Left ventricle myocardium inferior (tissue), 1 donor: Measurements from ENCODE around the gene GRIK1. TPM values are rescaled to one million over a fixed set of nuclear protein-coding genes. Genes with fewer than 3 reads are reported as not detected.

ENCODE experiments used
- DNase-seq: peaks from one replicate; pipeline ENCODE4 v3.0.0-alpha.2; 2020
- H3K27ac ChIP-seq: fragments of 200-600 bp; replicated peaks from 2 replicates; pipeline ENCODE4 v1.8.0; 2021
- H3K27me3 ChIP-seq: fragments of 200-600 bp; 2 replicates; pipeline ENCODE4 v1.8.0; 2021; ENCODE audit warnings: low read depth
- H3K36me3 ChIP-seq: fragments of 200-600 bp; 2 replicates; pipeline ENCODE4 v1.8.0; 2021
- H3K4me1 ChIP-seq: fragments of 200-600 bp; 2 replicates; pipeline ENCODE4 v1.8.0; 2021
- H3K4me3 ChIP-seq: fragments of 200-600 bp; 2 replicates; pipeline ENCODE4 v1.8.0; 2021; ENCODE audit warnings: mild to moderate bottlenecking, moderate library complexity
- H3K9me3 ChIP-seq: fragments of 200-600 bp; replicated peaks from 2 replicates; pipeline ENCODE4 v1.8.0; 2021
- CTCF ChIP-seq: fragments of 200-600 bp; IDR thresholded peaks from 2 replicates; pipeline ENCODE4 v1.8.0; 2021; ENCODE audit warnings: antibody characterized with exemption, mild to moderate bottlenecking, borderline replicate concordance
- intact Hi-C: fragments of 100-400 bp; cut with micrococcal nuclease; formaldehyde crosslinking; loops from one replicate; pipeline ENCODE4 v1.11.0; 2022
- total RNA-seq: library from RNA; stranded (reverse); fragmentation: NEBNext Ultra II Directional; extraction: Animal tissue kit (Norgen Biotek cat#: 25700); gene quantifications from one replicate; pipeline ENCODE4 v1.2.1, GENCODE V29; 2021
- donor health status: DM: no; HTN: yes; CAD: no; lungs with severe emphysema.

GRIK1 gene
- total RNA-seq, 1 donor from 2014 or later: not detected

DNA sequence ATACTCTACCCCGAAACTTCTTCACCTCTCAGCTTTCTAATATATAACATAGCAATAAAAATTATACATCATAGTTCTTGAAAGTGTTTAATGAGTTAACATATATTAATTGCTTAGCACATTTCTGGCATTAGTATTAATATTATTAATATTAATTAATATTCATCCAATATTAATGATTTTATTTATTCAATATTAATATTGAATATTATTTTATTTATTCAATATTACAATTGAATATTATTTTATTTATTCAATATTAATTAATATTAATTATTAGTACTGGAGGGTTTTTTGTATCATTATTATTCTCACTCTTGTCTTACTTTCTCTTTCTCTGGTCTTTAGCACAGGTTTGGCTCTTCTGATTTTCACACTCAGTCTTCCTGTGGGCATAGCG is 105.2 kb downstream of the GRIK1 start:
- Histone ChIP-seq H3K9me3 (peaks cover 14% of the 10 kb centered on the region), H3K4me3 (no peak overlapping the region), H3K27ac (no peak overlapping the region), H3K27me3 (no peaks in the 10 kb centered on the region), H3K4me1 (no peaks in the 10 kb centered on the region), H3K36me3 (no peaks in the 10 kb centered on the region)
- no peak for DNase-seq
- TF ChIP-seq CTCF: no peak
- intact Hi-C loops: no loop called here

DNA sequence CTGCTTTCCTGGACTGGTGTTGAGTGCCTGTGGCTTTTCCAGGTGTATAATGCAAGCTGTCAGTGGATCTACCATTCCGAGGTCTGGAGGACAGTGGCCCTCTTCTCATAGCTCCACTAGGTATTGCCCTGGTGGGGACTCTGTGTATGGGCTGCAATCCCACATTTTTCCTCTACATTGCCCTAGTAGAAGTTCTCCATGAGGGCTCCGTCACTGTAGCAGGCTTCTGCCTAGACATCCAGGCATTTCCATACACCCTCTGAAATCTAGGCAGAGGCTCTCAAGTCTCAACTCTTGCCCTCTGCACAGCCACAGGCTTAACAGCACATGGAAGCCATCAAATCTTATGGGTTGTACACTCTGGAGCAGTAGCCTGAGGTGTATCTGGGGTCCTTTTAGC is 107.6 kb downstream of the GRIK1 start:
- no peak for DNase-seq
- H3K4me3 ChIP-seq: no peak overlapping the region
- peaks cover 27% of the 10 kb centered on the region for H3K9me3 ChIP-seq
- no peaks in the 10 kb centered on the region for H3K4me1 ChIP-seq
- intact Hi-C loops: no loop called here
- TF ChIP-seq CTCF: no peak
- H3K27me3 ChIP-seq: no peaks in the 10 kb centered on the region
- H3K36me3 ChIP-seq: no peaks in the 10 kb centered on the region
- H3K27ac ChIP-seq: no peak overlapping the region

DNA sequence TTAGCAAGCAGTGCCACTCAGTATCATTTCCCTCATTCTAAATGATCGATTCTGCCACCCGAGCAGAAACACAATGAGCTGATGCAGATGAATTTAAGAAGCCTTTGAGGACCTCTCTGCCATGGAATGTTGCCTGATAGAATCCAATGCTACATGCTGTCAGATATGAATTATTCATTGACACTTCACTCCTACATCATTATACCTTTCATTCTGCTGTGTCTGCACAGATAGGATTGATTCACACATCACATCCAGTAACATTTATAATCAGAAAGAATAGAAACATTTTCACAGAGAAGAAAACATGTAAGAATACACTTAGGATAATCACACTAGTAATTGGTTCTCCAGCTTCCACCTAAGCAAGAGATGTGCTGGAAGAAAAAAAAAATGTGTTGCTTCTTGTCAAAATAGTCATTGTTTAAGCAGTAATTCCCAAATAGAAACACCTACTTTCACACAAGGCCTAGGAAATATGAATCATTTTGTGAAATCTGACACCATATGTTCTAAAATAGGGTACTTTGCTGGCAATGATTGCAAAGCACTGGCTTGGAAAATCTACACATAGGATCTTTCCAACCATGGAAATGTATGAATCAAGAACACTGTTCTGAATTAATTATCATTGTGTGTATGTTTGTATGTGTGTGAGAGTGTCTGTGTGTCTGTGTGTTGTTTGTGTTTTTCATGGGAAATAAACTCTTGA is 110.1 kb downstream of the GRIK1 start:
- Histone ChIP-seq H3K27me3 (no peaks in the 10 kb centered on the region), H3K36me3 (no peaks in the 10 kb centered on the region), H3K9me3 (peaks cover 31% of the 10 kb centered on the region), H3K4me3 (no peak overlapping the region), H3K27ac (no peak overlapping the region), H3K4me1 (no peaks in the 10 kb centered on the region)
- DNase-seq: no peak
- intact Hi-C loops: no loop called here
- TF ChIP-seq CTCF: no peak

- Histone ChIP-seq H3K27ac (no peak overlapping the region), H3K27me3 (no peaks in the 10 kb centered on the region), H3K4me3 (no peak overlapping the region), H3K9me3 (peaks cover 25% of the 10 kb centered on the region), H3K36me3 (no peaks in the 10 kb centered on the region), H3K4me1 (no peaks in the 10 kb centered on the region)
- no peak for DNase-seq
- TF ChIP-seq CTCF: no peak
- intact Hi-C loops: no loop called here
Observed at GRCh38 chr21:29827647-29828046, 112.1 kb downstream of the GRIK1 start.

- no peak overlapping the region for H3K27ac ChIP-seq
- no peak for TF ChIP-seq CTCF
- intact Hi-C loops: no loop called here
- DNase-seq: no peak
- H3K27me3 ChIP-seq: no peaks in the 10 kb centered on the region
- no peaks in the 10 kb centered on the region for H3K36me3 ChIP-seq
- H3K4me3 ChIP-seq: no peak overlapping the region
- H3K4me1 ChIP-seq: no peaks in the 10 kb centered on the region
- H3K9me3 ChIP-seq: peaks cover 21% of the 10 kb centered on the region
Observed at GRCh38 chr21:29827236-29827635, 112.6 kb downstream of the GRIK1 start.
